Right ventricle myocardium inferior (tissue), 1 donor: ENCODE results near the gene SMYD2. TPM values are rescaled to one million over a fixed set of nuclear protein-coding genes. Genes with fewer than 3 reads are reported as not detected.

Source experiments
- ATAC-seq: fragments of 200-7000 bp; cut with Tn5 transposase; one replicate; pipeline ENCODE4 v1.9.1; 2020; ENCODE audit warnings: mild to moderate bottlenecking, moderate library complexity
- DNase-seq: peaks from one replicate; pipeline ENCODE4 v3.0.0; 2021; ENCODE audit errors: missing footprints
- intact Hi-C: fragments of 100-400 bp; cut with DNase I; formaldehyde crosslinking; loops from one replicate; pipeline ENCODE4 v1.11.0; 2022
- total RNA-seq: library from RNA; stranded (reverse); fragmentation: NEBNext Ultra II Directional; extraction: Animal tissue kit (Norgen Biotek cat#: 25700); gene quantifications from one replicate; pipeline ENCODE4 v1.2.1, GENCODE V29; 2021
- donor health status: DM: no; HTN: yes; CAD: no; lungs with severe emphysema.

Gene SMYD2
- total RNA-seq, 1 donor from 2014 or later = 205 TPM

DNA sequence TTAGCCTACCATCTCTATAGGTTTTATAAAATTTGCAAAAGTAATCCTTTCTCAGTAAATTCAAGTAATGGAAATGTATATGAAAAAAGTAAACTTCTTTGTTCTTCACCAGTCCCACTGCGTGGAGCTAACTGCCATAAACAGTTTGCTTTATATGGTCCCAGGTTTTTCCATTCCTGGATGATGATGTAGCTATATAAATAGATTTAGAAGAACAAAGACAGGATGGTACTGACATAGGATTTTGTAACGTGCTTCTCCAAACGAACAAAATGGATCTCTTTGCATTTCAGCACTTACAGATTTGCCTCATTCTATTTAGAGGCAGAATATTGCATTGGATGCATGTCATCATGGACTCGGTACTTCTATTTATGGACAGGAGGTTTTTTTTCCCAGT lies 57.3 kb downstream of the SMYD2 start:
- ATAC-seq (no peak), DNase-seq (no peak)
- intact Hi-C loops = loop anchor here (10.0 kb wide), 1 partner anchor 217 kb away; the partner anchor contains the start of gene PTPN14

GRCh38 chr1:214341459-214341858 lies 60.5 kb downstream of the SMYD2 start:
- DNase-seq (no peak), ATAC-seq (no peak)
- intact Hi-C loops = no loop called here

GRCh38 chr1:214341932-214342331 lies 61.0 kb downstream of the SMYD2 start:
- intact Hi-C loops = no loop called here
- DNase-seq (no peak), ATAC-seq (no peak)

DNA sequence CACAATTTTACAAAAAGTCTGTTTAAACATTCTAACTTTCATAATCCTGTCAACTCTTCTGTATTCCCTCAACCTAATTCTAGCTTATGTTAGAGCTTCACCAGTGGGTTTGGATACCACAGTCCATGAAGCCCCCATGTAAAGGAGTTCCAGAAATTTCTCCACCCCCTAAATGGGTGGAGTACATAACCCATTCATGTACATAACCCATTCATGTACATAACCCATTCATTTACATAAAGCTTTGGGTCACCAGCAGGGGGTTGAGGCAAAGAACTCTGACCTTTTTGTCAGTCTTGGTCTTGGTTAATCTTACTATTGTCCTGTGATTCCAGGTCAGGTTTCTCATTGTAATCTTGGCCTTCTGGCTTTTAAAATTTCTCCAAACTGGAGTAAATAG lies 61.6 kb downstream of the SMYD2 start:
- ATAC-seq (no peak), DNase-seq (no peak)
- intact Hi-C loops = no loop called here

- intact Hi-C loops = no loop called here
- ATAC-seq = no peak
Measured at GRCh38 chr1:214344897-214345296, 63.9 kb downstream of the SMYD2 start.

DNA sequence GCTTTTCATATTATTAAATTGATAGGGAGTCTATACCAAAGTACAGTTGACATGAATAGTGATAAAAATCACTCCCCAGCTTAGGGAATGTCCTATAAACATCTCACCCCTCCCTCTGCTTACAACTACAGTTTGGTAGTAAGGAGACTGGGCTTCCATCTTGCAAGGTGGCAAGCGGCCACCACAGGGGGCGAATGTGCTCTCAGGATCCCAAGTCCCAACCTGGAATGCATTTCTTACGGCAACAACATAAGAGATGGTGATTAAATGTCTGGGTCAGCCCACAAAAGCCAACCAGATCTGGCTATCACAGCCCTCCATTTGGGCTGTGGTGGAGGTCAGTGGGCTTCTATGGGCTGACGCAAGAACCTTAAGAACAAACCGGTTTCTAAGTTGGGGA lies 68.0 kb downstream of the SMYD2 start:
- no peak for DNase-seq
- no peak for ATAC-seq
- intact Hi-C loops = no loop called here

More at GRCh38 chr1:214344897-214345296, 63.9 kb downstream of the SMYD2 start:
- no peak for DNase-seq

GRCh38 chr1:214349781-214350180 lies 68.8 kb downstream of the SMYD2 start:
- ATAC-seq (no peak), DNase-seq (no peak)
- intact Hi-C loops = no loop called here

- intact Hi-C loops = no loop called here
- ATAC-seq = no peak
- no peak for DNase-seq
Measured at GRCh38 chr1:214351551-214352277, 70.8 kb downstream of the SMYD2 start.

DNA sequence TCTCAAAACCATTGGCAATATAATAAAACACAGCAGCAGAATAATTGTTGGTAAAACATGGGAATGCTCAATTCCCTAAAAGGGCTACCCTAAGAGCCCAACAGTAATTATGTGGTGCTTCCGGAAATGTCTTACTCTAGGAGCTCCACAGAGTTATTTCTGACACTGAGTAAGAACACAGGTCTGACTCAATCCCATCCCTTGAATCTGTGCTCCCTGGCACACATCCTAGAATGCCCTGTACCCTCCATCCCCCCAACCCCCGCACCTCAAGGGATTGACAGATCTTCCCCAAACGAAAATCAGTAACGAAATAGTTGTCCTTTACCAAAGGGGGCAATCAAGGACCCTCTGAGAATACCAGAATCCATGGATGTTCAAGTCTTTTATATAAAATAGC lies 71.9 kb downstream of the SMYD2 start:
- ATAC-seq = no peak

DNA sequence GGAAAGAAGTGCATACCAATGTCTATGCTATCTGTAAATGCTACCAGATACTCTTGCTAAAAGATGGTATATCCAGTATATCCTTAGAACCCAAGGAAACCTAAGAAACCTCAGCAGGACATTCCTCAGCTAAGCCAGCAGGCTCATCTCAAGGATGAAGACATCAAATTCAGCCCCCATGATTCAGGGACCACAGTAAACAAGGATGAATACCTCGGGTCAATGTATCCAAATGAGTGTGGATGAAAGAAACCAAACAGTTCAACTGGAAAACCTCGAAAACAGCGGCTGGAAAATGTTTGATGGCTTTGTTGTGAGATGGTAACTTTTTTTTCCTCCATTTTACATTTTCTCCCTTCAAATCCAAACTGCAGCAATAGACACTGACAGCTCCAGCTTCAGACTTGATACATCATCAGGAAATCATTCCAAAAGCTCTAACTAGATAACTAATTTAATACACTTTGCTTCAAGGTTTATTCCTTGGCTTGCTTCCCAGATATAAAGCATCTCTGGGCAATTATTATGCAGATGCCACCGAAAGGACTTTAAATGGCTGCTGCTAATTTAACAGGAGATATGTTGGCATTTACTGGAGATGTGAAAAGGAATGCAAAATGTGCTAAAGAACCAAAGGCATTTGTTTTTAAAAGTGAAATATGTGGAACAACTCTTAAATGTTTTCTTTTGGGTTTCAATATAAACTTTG lies 73.6 kb downstream of the SMYD2 start:
- intact Hi-C loops = no loop called here
- ATAC-seq = no peak
- DNase-seq = no peak

More for the DNA sequence above, 71.9 kb downstream of the SMYD2 start:
- no peak for DNase-seq
- intact Hi-C loops = no loop called here

GRCh38 chr1:214360116-214360515 lies 79.2 kb downstream of the SMYD2 start:
- no peak for ATAC-seq

DNA sequence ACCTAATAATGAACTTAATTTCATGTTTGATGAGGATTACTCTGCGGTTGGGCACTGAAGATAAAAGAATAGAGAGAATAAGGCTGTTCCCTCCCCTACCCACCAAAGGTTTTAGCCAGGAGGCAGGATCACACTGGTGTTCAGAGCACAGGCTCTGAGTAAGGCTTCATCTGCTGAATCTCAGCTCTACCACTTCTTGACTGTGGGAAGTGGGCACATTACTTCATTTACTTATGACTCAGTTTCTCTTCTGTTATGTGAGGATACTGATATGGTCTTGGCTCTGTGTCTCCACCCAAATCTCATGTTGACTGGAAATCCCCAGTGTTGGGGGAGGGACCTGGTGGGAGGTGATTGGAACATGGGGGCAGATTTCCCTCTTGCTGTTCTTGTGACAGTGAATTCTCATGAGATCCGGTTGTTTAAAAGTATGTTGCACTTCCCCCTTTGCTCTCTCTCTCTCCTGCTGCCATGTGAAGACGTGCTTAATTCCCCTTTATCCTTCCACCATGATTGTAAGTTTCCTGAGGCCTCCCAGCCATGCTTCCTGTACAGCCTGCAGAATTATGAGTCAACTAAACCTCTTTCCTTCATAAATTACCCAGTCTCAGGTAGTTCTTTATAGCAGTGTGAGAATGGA lies 79.7 kb downstream of the SMYD2 start:
- ATAC-seq = no peak
- intact Hi-C loops = loop anchor here (10.0 kb wide), 1 partner anchor 194 kb away; the partner anchor contains the start of gene PTPN14
- no peak for DNase-seq

More at GRCh38 chr1:214360116-214360515, 79.2 kb downstream of the SMYD2 start:
- intact Hi-C loops = loop anchor here (10.0 kb wide), 1 partner anchor 195 kb away; the partner anchor contains the start of gene PTPN14
- DNase-seq = no peak

DNA sequence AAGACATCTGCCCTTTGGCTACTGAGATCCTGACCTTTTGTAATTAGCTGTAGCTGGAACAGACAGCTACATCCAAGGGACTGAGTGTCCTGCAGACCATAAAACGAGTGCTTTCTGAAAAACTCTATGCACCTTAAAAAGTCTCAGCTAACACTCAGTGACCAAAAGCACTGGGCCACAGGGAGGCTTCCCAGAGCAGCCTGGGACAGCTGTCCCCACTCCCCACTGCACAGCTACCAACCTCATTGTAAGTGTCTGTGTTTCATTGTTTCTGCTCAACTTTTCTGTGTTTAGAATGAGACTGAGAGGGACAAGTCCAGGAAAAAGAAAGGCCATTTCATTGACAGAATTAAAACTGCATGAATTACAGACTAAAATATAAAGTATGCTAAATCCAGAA lies 80.7 kb downstream of the SMYD2 start:
- intact Hi-C loops = loop anchor here (10.0 kb wide), 1 partner anchor 193 kb away; the partner anchor contains the start of gene PTPN14
- ATAC-seq = no peak
- DNase-seq = no peak

DNA sequence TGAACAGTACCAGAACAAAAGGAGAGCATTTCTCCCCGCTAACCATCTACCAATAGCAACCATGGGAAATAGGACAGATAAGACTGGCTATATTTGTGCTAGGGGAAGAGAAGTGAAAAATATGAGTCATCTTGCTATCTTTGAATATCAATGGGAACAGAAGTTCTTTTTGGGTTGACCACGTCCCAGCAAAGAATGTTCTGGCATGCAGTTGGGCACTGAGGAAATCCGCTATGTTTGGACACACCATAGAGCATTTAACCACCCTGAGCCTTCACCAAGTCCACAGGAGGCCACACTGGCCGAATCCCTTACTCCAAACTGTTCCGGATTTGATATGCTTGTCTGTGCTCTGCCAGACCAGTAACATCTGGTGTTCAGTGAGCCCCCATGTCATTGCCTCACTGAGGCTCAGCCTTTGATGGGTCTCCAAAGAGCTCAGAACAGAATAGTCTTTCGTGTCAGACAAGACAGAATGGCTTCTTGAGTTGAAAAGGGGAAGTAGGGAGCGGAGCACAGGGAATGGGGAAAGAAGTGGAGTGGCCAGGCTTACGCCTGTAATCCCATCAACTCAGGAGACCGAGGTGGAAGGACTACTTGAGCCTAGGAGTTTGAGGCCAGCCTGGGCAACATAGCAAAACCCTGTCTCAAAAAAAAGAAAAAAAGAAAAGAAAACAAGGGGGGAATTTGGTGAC lies 81.4 kb downstream of the SMYD2 start:
- intact Hi-C loops = loop anchor here (10.0 kb wide), 1 partner anchor 192 kb away; the partner anchor contains the start of gene PTPN14
- peak; percentile 75 for ATAC-seq
- no peak for DNase-seq

DNA sequence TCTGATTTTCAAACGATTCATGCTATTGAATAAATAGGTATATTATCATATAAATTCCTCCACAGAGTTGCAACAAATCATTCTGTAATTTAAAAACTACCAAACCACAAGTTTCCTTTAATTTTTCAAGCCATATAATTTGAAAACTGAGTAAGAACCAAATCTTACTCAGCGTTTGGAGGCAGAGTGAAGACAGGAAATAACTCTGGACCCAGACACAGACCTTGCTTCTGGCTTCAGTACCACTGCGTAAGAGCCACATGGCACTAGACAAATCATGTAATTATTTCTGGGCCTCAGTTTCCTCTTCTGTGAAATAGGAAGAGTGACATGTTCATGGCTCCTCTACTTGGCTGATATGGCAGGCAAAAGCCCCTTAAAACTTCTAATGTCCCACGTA lies 82.4 kb downstream of the SMYD2 start:
- intact Hi-C loops = loop anchor here (10.0 kb wide), 1 partner anchor 191 kb away; the partner anchor contains the start of gene PTPN14
- DNase-seq (no peak), ATAC-seq (no peak)

DNA sequence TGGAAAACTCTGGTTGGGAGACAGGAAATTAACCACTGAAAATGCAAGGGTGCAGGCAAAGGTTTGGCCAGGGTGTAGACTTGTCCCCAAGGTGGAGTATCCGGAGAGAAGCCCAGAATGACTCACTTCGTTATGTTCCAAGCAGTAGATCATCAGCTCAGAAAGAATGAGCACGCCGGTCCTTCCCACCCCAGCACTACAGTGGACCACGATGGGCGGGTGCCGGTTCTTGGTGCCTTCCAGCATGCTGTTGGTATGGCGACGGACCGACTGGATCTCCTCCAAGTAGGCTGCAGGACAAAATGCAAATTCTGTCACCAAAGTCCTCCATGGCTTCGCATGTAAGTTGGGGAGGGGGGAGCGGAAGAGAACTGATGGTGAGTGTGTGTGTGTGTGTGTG lies 83.4 kb downstream of the SMYD2 start:
- intact Hi-C loops = loop anchor here (10.0 kb wide), 1 partner anchor 190 kb away; the partner anchor contains the start of gene PTPN14
- ATAC-seq (peak; percentile 77), DNase-seq (peak; percentile 67)

DNA sequence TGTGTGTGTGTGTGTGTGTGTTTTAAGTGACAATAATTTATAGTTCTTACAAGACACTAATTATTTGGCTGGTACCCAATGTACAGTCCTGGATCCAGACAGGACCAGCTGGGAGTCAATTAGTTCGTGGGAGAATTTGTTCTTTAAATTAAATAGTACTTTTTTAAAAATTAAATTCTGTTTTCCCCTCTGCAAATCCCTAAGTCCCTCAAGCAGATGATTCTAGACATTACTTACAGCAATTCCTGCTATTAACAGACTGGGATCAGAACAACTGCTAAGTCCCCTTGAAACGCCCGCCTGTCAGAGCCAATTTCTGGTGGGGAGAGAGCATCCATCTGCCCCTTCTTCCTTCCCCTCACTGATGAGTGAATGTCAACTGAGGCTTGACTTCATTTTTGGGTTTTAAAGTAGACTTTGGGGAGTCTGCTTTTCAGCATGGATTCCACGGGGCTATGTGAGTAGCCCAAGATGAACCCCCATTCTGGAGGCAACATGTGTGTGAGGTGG lies 83.9 kb downstream of the SMYD2 start:
- ATAC-seq = no peak
- no peak for DNase-seq
- intact Hi-C loops = loop anchor here (10.0 kb wide), 1 partner anchor 190 kb away; the partner anchor contains the start of gene PTPN14

DNA sequence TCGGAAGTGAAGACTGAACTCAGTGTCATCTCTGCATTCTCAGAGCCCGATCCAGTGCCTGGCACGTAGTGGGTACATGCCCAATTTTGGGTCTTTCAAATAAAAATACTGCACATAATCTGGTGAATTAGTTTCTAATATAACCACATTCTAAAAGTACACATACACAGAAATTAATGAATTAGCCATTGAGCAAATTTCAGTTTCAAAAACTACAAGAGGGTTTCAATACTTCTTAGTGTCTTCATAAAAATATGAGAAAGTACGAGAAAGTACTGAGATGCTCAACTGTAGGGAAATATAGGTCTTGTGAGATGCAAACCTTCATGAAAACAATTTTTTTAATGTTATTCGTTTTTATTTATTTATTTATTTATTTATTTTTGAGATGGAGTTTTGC lies 86.9 kb downstream of the SMYD2 start:
- ATAC-seq (no peak), DNase-seq (no peak)
- intact Hi-C loops = loop anchor here (10.0 kb wide), 1 partner anchor 187 kb away; the partner anchor contains the start of gene PTPN14
